Myometrial cell (primary cell): ENCODE results near the gene SMURF1. TPM values are rescaled to one million over a fixed set of nuclear protein-coding genes. Genes with fewer than 3 reads are reported as not detected.

Experiments
- total RNA-seq: library from RNA; depleted of rRNA; stranded (reverse); fragments of >200 nt; gene quantifications from 2 replicates; pipeline ENCODE4 v1.2.3, GENCODE V29; 2015

SMURF1 gene
- 10.7 and 13.8 TPM in 2 replicates for total RNA-seq

GRCh38 chr7:99143853-99144672 lies at the start of gene SMURF1:
TSS of gene SMURF1 (minus strand) at chr7:99144108. CDS start at chr7:99143780, 328 bp downstream.

Other genes with a start within 250 kb of the SMURF1 start
- gene KPNA7, start 64.0 kb upstream of the SMURF1 start, total RNA-seq = not detected in 2 replicates
- not detected in 2 replicates for gene MYH16, start 128.7 kb upstream of the SMURF1 start, total RNA-seq
- 281 and 385 TPM in 2 replicates for gene ARPC1A, start 181.8 kb upstream of the SMURF1 start, total RNA-seq
- 528 and 673 TPM in 2 replicates for gene ARPC1B, start 230.6 kb upstream of the SMURF1 start, total RNA-seq